KG1 (cell line): ENCODE measurements around the gene ZSCAN5C.
"Not testable (repeated sequence)": the region's sequence is repeated elsewhere in the genome, so short reads cannot be mapped to it uniquely, and the experiment has no call there.

ENCODE experiments used
- DNase-seq: peaks from one replicate; lab custom pipeline; 2025; lab: John Stamatoyannopoulos, UW

ZSCAN5C gene

DNA sequence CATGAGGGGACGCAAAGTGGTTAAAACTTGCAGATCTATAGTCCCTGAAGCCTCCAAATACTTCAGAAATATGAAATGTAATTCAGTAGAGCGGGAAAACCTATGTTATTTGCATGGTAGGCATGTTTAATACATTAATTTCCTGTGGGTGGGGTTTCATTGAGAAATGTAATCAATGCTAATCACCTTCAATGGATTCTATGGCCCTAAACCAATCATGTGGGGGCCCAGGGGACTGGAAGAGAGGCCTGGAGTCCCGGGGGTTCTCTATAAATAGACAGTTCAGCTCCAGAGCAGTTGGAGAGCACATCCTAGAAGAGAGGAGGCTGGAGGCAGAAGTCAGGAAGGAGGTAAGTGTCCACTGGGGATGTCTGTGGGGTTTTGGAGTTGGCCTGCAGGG, at the start of gene ZSCAN5C:
ZSCAN5C (plus strand) TSS at position 301 of the 400 bp plus-strand sequence. CDS start 3,641 bp downstream, outside the sequence.
- no peak for DNase-seq

DNA sequence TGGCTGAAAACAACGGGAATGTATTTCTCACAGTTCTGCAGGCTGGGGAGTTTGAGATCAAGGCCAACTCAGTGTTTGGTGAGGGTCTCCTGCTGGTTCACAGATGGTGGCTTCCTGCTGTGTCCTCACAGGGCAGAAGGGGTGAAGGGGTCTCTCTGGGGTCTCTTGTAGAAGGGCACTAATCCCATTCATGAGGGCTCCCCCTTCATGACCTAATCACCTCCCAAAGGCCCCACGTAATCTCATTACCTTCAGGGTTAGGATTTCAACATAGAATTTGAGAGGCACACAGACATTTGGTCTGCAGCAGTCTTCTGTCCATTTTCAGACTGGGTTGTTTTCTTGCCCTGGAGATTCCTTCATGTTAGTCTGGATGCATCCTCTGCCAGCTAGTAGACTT, 49.4 kb upstream of the ZSCAN5C start:
- DNase-seq, result no peak

DNA sequence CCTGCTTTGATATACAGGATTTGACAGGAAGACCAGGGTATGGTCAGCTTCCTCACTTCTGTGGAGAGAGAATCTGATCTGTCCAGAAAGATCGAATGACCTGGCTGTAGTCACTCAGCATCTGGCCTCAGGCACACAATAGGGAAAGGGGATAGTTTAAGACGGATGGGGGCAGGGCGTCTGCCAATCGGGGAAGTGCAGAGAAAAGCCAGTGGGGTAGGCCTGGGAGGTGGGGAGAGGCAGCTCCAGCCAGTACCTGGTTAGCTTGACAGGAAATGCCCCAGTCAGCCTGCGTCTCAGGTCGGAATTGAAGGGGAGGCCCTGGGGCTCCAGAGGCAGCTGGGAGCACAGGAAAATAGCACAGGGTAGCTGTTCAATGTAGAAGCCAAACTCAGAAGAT, 48.6 kb upstream of the ZSCAN5C start:
- DNase-seq, result no peak

DNA sequence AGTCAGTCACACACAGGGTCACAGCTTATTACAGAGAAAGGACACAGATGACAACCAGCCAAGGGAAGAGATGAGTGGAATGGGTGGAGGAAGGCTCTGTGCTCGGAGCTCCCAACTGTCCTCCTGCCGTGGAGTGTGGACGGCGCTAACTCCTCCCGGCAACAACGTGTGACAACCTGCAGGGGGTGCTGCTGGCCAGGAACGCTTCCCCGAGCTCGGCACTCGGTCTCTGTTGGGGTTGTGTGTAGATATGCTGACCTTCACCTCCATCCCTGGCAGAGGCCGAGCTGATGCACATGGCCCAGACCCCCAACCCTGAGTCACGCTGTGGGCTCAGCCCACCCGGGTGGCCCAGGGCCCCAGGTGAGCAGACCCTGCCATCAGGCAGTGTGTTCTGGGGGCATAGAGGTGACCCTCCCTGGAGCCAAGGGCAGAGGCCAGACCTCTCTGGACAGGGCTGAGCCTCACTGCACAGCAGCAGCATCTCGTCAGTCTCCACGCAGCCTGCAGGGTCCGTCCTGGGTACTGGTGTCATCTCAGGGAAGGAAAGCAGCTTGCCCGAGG, 46.9 kb upstream of the ZSCAN5C start:
- no peak for DNase-seq

DNA sequence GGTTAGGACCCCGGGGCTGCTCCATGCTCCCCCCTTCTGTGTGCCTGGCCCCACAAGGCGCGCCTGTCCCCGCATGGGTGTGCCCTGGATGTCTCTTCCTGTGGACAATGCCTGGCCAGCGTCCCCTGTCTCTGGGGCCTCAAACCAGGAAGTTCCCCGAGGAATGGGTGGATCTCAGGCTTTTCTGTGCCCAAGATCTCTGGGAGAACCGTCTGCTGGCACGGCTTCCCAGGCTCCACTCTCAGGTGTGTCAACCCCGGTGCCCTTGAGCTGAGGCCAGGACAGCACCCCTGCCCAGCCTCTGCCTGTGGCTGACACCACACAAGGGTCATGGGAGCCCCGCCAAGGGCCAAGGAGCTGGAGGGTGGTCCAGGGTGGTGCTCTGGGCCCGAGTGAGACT, 45.3 kb upstream of the ZSCAN5C start:
- no peak for DNase-seq

- DNase-seq, result no peak
These were observed 43.8 kb upstream of the ZSCAN5C start for GRCh38 chr19:56158170-56158757.

DNA sequence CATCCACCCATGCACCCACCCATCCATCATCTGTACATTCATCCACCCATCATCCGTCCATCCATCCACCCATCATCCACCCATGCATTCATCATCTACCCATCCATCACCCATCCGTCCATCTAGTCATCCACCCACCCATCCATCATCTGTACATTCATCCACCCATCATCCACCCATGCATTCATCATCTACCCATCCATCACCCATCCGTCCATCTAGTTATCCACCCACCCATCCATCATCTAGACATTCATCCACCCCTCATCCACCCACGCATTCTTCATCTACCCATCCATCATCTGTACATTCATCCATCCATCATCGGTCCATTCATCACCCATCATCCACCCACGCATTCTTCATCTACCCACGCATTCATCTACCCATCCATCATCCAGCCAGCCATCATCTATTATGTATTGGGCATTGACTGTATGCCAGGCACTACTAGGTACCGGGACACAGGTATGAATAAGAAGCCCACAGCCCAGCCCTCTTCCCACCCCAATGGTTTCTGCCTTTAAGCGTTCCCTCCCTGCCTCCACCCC, 43.0 kb upstream of the ZSCAN5C start:
- no peak for DNase-seq

- DNase-seq, result no peak
These were observed 42.3 kb upstream of the ZSCAN5C start for GRCh38 chr19:56159622-56160271.

- no peak for DNase-seq
These were observed 40.5 kb upstream of the ZSCAN5C start for GRCh38 chr19:56161534-56161933.

DNA sequence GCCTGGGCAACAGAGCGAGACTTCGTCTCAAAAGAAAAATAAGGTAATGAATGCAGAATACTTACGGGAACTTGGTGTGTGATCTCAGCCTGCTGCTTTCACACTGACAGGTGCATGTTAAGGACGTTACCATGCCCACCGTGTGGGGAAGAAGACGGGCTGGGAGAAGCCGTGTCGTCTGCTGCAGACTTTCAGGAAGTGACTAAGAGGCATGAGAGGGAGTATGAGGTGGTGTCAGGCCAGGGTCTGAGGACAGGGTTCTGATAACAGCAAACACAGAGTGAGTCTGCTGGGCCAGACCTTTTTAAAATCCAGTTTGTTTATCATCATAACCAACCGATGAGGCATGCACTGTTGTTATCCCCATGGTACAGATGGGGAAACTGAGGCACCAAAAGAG, 39.8 kb upstream of the ZSCAN5C start:
- peak; percentile 19 for DNase-seq

DNA sequence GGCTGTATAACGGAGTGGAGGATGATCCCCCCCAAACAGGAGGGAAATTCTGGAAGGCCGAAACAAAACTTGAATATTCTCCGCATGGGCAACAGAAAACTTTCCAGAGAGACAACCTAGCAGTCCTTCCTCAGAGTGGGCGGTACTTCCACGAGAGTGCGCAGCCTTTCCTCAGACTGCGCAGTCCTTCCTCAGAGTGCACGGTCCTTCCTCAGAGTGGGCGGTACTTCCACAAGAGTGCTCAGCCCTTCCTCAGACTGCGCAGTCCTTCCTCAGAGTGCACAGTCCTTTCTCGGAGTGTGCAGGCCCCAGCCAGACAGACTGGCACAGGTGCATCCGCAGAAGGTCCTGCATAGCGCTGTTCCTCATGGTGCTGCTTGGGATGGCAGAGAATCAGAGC, 39.0 kb upstream of the ZSCAN5C start:
- no peak for DNase-seq

GRCh38 chr19:56167064-56167578, 35.0 kb upstream of the ZSCAN5C start:
- no peak for DNase-seq

DNA sequence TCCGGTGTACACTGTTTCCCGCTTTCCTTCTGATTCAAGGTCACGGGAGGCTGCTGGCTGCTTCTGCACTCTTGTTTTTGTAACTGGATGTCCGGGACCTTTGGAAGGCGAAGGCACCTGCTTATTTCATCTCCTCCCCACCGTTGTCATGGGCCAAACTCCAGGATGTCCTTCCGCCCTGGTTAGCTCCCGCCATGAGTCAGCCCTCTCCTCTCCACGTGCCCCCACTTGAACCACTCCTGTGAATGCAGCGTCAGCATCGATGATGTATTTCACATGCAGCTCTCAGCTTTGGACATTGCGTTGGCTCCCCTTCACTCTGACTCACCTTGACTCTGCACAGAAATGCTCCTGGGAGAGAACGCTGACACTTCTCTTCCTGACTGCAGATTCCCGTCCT, 31.8 kb upstream of the ZSCAN5C start:
- DNase-seq, result no peak

DNA sequence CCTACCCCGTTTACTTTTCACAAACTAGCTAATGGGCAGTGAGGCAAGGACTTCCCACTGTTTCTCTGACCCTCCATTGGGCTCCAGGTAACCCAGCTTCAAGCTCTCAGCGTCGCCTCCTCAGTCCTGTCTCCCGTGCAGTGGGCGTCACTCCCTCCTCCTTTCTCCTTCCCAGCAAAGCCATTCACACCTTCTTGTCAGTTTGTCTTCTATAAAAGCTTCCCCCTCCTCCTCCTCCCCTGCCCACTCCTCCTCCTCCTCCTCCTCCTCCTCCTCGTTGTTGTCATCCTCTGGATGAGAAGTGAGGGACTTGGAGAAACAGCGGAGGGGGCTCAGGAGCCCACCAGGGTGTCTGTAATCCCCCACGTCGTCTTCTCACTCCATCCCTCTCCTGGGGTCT, 28.0 kb upstream of the ZSCAN5C start:
- no peak for DNase-seq

GRCh38 chr19:56174550-56174949, 27.5 kb upstream of the ZSCAN5C start:
- no peak for DNase-seq

DNA sequence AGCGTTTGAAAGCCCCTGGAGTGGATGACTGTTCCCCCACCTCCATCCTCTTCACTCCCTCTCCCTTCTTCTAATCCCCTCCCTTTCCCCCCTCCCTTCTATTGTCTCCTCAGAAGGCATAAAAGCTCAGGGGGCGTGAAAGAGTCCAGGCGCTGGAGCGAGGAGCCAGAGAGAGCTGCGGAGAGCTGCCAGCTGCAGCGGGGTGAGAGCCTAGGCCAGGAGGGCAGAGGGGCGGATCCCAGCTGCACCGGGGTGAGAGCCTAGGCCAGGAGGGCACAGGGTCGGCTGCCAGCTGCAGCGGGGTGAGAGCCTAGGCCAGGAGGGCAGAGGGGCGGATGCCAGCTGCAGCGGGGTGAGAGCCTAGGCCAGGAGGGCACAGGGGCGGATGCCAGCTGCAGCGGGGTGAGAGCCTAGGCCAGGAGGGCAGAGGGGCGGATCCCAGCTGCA, 26.2 kb upstream of the ZSCAN5C start, which contains the start of gene GALP:
GALP (plus strand) TSS at position 148 of the 447 bp plus-strand sequence. CDS start 1,101 bp downstream, outside the sequence.
- not testable (repeated sequence) for DNase-seq

GRCh38 chr19:56176310-56176709, 25.8 kb upstream of the ZSCAN5C start:
- DNase-seq, result not testable (repeated sequence)

DNA sequence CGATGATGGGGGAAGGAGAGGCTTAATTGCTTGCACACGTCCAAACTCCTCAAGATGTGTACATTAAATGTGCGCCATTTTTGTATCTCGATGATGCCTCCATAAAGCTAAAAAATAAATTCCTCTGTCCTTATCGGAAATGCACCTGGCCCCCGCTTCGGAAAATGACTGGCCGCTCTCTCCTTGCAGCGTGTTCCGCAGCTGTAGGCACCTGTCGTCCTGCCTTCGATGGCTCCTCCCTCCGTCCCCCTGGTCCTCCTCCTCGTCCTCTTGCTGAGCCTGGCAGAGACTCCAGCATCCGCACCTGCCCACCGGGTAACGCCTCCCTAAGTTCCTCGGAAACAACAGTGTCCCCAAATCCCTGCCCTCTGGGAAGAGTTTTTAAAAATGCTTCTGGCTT, 25.2 kb upstream of the ZSCAN5C start:
- DNase-seq, result no peak

GRCh38 chr19:56177564-56178243, 24.4 kb upstream of the ZSCAN5C start:
- DNase-seq, result no peak

- DNase-seq, result no peak
These were observed 12.3 kb upstream of the ZSCAN5C start for GRCh38 chr19:56189785-56190184.

DNA sequence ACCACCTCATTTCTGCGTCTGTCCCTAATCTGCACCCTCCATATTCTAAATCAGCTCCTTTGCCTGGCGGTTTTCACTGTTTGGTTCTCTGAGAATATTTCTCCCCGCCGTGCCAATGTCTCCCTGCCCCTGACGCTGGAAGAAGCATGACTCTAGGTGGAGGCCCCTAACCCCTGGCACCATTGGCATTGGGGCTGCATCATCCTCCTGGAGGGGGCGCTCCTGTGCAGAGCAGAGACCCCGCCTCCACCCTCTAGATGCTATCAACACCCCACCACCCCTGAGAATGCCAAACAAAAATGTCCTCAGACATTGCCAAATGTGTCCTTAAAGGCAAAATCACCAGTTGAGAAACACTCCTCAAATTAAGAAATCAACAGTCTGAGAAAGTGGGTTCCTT, 11.0 kb upstream of the ZSCAN5C start:
- no peak for DNase-seq

DNA sequence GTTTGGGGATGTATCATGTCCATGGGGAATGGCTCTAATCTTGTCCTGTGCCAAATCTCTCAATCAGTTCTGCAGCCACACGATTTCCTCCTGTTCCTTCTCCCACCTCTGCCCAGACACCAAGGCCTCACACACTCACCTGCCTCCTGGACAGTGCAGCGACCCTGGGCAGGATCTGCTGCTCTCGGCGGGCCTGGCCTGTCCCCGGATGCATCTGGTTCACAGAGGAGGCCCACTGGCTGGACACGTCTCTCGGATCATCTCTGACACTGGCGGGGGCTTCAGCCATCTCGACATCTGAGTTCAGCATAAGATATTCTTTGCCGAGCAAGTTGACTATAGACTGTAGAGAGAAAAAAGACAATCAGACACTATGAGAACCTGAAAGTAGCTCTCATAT, 10.4 kb upstream of the ZSCAN5C start:
- DNase-seq, result no peak
